NCI-H1105 treated with DMSO at 0.1 percent for 48 hours (cell line): Measurements from ENCODE around the gene ADGRG2.
"Not testable (repeated sequence)": the region's sequence is repeated elsewhere in the genome, so short reads cannot be mapped to it uniquely, and the experiment has no call there.

Source experiments
- DNase-seq: peaks from one replicate; lab custom pipeline; 2025; lab: John Stamatoyannopoulos, UW

Gene ADGRG2

DNA sequence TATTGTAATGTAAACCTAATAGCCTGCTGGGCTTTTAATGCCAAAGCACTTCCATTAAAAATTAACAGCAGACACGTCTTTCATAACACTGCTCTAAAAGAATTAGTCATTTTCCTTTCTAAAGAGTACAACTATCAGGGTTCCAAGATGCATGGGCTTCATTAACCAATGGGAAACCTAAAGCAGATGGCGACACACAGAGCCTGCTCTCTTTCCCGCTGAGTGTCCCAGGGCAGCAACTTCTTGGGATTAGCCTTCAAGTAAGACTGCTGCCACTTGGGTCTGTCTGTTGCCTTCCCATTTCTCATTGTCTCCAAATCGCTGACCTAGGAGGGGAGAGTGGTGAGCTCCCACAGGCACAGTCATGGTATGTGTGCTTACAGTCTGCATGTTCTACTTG lies 124.4 kb downstream of the ADGRG2 start:
- DNase-seq, result no peak

- DNase-seq, result no peak
These were observed 125.7 kb downstream of the ADGRG2 start for GRCh38 chrX:18996536-18996935.

GRCh38 chrX:18995221-18995620 lies 127.0 kb downstream of the ADGRG2 start:
- DNase-seq, result no peak

GRCh38 chrX:18994713-18995112 lies 127.6 kb downstream of the ADGRG2 start:
- DNase-seq, result no peak

GRCh38 chrX:18992829-18993228 lies 129.4 kb downstream of the ADGRG2 start:
- no peak for DNase-seq

DNA sequence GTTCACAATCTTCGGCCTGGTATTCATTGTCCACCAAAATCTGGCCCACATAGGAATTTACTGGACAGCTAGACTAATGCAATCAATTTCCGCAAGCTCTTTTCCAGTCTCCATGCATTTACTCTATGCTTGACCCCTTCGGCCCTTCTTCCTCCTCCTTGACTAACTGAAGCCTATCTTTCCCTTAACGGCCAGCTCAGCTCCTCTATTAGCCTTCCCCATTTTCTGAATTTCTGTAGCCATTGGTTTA lies 137.2 kb downstream of the ADGRG2 start:
- DNase-seq, result no peak

DNA sequence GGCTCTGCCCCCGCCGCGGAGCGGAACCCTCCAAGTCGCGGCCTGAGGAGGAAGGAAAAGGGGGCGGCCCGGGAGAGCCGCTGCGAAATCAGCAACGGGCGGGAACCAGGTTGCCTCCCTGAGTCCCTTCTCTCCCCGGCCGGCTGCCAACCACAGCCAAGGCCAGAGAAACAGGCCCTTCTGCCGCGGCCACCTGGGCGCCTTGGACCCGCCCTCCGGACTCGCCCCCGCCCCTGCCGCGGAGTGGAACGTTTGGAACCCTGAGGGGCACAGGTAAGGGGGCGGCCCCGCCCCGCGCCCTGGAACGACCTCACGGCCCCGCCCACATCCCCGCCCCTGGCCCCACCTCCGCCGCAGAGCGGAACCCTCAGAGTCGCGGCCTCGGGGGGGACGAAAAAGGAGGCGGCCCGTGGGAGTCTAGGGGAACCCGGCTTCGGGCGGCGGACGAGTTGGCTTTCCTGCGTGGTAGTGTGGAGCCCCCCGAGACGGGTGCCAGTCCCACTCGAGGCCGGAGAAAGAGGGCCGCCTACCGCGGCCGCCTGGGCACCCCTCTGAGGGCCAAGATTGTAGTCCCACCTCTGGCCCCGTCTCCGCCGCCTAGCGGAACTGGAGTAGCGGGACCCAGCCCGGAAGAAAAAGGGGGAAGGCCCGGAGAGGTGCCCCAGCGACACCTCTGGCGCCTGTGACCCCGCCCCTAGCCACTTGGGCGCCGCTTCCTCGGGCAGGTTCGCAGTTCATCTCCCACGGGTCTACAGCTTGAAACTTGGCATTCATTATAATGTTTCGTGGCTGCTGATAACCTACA lies 137.7 kb downstream of the ADGRG2 start:
- peak; percentile 73 for DNase-seq

DNA sequence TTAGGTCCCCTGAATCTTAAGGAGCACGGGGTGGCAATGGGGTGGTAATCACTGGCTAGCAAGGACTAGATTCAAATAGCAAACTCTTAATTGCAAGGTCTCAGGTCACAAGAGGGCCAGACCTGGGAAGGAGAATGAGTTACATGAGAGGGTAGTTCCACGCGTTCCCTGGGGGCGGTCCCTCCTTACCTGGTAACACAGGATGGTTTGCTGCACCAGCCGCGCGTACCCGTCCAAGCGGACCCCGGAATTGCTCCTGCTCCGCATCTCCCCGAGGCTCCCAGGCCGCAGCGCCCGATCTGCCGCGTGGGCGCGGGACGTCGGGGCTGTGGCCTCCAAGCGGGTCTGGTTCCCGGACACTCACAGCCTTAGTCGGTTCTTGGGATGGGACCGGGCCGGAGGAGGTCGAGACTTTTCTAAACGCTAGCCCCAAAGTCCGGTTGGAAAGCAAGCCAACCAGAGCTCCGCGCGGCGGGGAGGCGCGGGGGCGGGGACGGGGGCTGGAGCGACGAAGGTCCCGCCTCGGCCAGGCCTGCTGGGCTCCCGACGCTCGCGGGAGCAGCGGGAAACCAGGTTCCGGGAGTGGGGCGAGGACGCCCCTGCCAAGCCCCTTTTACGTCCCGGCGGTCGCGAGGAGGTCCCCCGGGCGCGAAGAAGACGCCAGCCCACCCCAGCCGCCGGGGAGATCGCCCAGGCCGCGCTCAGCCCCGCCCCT lies 138.4 kb downstream of the ADGRG2 start, which contains the start of gene PHKA2:
PHKA2 (minus strand) TSS at position 449 of the 715 bp plus-strand sequence; CDS start at position 267, 182 bp downstream.
- DNase-seq, result peak; percentile 19

DNA sequence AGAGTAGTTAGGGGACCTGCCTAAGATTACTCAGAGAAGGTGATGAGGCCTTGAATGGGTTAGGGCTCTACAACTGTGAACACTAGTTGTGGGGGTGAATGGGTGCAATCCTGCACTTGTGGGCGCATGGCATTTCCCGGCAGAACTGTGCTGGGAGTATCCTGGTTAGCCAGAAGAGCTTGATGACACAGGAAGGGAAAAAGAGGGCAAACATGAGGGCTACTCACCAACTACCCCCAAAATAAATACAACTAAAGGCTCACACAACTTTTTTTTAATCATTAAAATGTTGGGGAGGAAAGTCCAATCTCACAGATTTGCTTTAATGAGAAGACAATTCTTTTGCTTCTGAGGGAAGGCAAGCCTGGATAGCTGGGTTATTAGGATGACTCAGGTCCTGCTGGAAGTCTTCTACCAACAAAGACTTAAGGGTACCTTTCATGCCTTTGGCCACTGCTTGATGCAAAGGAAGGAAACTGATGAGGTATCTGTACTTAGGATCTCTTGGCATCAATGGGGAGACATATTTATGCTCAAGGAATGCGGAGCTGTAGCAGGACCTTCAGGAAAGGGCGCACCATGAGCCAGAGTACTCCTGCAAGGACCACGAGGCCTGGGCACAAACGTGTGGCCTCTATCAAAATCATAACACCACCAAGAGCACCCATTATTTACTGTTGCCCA lies 141.0 kb downstream of the ADGRG2 start:
- DNase-seq, result no peak

DNA sequence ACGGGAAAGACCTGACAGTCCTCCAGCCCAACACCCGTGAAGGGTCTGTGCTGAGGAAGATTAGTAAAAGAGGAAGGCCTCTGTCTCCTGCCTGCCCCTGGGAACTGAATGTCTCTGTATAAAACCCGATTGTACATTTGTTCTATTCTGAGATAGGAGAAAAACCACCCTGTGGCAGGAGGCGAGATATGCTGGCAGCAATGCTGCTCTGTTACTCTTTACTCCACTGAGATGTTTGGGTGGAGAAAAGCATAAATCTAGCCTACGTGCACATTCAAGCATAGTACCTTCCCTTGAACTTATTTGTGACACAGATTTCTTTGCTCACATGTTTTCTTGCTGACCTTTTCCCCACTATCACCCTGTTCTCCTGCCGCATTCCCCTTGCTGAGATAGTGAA lies 142.0 kb downstream of the ADGRG2 start:
- DNase-seq, result not testable (repeated sequence)

DNA sequence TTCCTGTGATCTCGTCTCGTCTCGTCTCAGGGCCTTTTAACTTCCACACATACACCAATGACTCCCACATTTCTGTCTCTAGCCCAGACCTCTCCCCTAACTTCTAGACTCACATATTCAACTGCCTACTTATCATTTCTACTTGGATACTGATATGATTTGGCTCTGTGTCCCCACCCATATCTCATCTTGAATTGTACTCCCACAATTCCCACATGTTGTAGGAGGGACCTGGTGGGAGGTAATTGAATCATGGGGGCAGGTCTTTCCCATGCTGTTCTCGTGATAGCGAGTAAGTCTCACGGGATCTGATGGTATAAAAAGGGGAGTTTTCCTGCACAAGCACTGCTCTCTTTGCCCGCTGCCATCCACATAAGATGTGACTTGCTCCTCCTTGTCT lies 147.3 kb downstream of the ADGRG2 start:
- no peak for DNase-seq

DNA sequence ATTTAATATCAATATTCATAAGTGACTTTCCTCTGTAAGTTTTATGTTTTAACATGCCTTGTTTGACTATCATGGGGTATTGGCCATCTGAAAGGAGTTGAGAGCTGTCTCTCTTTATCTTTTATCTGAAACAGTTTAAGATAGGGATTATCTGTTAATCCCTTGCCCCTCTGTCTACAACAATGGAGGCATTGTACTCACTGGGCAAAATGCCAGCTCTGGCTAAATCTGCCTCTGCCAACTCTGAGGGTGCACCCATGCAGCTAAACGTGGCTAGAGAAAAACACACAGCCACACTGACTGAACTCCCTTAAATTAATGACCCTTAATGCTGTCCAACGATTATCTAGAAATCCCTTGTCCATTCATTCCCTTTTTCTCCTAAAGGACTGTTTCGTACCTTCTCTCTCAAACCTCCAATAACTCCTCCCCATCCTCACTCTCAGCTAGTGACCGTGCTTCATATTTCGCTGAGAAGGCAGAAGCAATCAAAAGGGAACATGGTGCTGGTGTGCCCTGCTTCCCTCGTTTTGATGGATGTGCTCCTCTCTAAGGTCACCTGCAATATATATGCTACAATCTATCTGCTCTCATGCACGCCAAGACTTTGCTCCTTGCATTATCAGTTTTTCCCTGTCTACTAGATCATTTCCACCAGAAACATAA lies 148.6 kb downstream of the ADGRG2 start:
- peak; percentile 17 for DNase-seq

GRCh38 chrX:18971506-18971905 lies 150.8 kb downstream of the ADGRG2 start:
- no peak for DNase-seq

- DNase-seq, result no peak
These were observed 151.8 kb downstream of the ADGRG2 start for GRCh38 chrX:18970465-18970864.

DNA sequence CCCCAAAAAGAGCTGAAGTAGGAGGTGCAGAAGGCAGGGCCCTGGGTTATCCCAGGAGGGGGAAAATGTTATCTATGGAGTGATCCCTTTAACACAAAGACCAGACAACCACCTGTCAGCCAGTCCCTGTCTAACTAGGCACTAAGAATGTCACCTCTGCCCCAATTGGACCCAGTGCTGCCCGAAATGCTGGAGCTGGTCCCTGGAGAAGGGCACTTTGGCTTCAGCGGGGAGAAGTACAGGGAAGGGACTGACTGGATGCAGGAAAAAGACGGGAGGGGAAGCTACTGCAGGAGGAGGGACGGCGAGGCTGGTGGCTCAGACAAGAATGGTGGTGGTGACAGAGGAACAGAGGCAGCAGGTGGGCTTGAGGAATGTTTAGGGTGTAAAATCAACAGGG lies 155.6 kb downstream of the ADGRG2 start:
- no peak for DNase-seq

DNA sequence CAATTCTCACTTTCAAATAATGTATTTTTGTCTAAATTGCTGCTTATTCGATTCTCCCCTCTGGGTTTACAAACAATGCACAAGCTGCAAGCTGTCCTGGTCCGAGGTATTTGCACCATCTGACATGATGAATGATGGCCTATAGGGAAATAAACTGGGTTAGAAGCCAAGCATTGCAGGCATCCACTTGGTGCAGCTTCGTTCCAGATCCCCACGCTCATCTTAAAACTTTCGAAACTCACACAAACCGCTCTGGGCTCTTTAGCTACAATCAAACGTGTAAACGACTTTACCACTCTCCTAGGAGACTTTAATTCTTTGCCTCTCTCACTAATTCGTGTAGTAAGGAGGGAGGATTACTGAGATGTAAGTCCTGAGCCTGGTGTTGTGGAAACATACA lies 157.4 kb downstream of the ADGRG2 start:
- DNase-seq, result no peak

- DNase-seq, result no peak
These were observed 158.2 kb downstream of the ADGRG2 start for GRCh38 chrX:18964026-18964425.

DNA sequence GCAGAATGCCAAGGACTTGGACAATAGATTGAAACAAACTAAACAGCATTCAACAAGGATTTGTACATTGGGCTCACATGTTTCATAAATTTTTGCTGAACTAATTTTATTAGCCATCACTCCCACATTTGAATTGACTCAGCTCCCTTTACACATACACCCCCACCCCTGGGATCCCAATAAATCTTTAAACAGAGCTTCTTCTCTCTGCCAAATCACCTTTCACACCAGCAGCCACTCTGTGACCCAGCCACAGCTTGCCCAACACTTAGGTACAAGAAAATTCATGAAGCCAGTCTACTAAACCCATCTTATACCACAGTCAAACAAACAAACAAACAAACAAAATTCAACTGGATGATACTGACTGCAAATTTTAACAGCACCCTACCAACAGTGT lies 159.9 kb downstream of the ADGRG2 start:
- no peak for DNase-seq

DNA sequence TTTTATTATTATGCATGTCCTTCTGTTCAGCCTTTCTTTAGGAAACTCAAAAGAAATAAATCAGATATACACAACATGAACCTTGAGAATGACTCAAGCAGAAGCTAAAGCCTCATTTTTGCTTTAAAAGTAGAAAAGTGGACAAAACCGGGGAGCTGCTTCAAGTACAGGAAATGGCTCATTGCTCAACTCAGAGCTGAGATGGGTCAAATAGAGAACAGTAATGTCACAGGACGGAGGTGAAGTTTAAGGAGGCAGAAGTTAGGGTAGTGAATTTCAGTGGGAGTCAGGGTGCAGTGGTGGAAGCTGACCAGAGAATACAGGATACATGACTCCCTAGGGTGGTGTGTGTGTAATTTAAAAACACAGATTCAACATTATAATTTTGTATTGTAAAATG lies 160.6 kb downstream of the ADGRG2 start:
- no peak for DNase-seq

DNA sequence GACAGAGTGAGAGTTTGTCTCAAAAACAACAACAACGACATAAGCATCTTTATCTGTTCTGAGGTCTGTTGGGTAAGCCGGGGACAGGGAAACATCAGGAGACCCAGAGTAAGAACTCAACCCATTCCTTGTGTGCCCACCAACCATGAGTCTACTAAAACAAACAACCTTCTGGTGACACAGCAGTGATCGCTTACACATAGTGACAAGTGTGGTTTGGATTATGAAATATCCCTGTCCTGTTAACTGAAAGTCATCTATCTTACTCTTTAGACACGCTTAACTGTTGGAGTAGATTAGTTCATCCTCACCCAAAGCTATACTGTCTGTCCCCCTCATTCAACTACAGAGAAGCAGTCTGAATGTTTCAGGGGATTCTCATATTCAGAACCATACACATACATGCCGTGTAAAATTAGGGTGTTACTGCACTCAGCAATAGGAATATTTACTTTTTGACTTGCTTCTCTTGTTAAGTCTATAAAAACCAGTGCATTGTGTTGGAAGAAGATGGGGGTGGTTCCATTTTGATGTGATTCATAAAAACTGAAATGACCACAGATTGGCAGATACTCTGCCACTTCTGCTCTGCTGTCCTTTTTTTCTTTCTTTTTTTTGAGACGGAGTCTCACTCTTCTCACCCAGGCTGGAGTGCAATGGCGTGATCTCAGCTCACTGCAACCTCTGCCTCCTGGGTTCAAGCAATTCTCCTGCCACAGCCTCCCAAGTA lies 165.8 kb downstream of the ADGRG2 start:
- no peak for DNase-seq

- no peak for DNase-seq
These were observed 166.6 kb downstream of the ADGRG2 start for GRCh38 chrX:18955676-18956075.

- DNase-seq, result no peak
These were observed 171.2 kb downstream of the ADGRG2 start for GRCh38 chrX:18951032-18951431.
